Large intestine (tissue), 3 donors: ENCODE results near the gene EHD4. TPM values are rescaled to one million over a fixed set of nuclear protein-coding genes. Genes with fewer than 3 reads are reported as not detected.

Source experiments
- DNase-seq, 2 donors: peaks; one replicate each; pipeline versions ENCODE4 v3.0.0 to v3.0.0-alpha.2; 2013
- H3K27ac ChIP-seq: one replicate; pipeline ENCODE4 v1.5.1; 2013; ENCODE audit warnings: low read length
- H3K27me3 ChIP-seq: 2 replicates; pipeline ENCODE4 v1.6.1; 2013; ENCODE audit warnings: low read length; ENCODE audit not compliant: control insufficient read depth, insufficient read depth
- H3K36me3 ChIP-seq: 2 replicates; pipeline ENCODE4 v1.6.1; 2013; ENCODE audit warnings: low read length; ENCODE audit not compliant: control insufficient read depth, insufficient read depth
- H3K4me1 ChIP-seq: one replicate; pipeline ENCODE4 v1.6.1; 2013; ENCODE audit warnings: low read length; ENCODE audit not compliant: control insufficient read depth, insufficient read depth
- H3K4me3 ChIP-seq: one replicate; pipeline ENCODE4 v1.5.1; 2013; ENCODE audit warnings: low read length
- H3K9me3 ChIP-seq: one replicate; pipeline ENCODE4 v1.6.1; 2013; ENCODE audit warnings: mild to moderate bottlenecking, low read depth, low read length, moderate library complexity; ENCODE audit not compliant: control insufficient read depth
- WGBS: methylation state at CpG from one replicate; pipeline ENCODE4 v1.1.5; 2013; ENCODE audit warnings: low lambda C conversion rate; ENCODE audit not compliant: insufficient coverage; 5-methylcytosine and 5-hydroxymethylcytosine counted together
- polyA plus RNA-seq: library from polyadenylated mRNA; unstranded; fragments of 120-200 nt; gene quantifications from one replicate; pipeline ENCODE4 v1.2.1, GENCODE V29; 2013

EHD4 gene
- polyA plus RNA-seq, 1 donor: 13.1 TPM

DNA sequence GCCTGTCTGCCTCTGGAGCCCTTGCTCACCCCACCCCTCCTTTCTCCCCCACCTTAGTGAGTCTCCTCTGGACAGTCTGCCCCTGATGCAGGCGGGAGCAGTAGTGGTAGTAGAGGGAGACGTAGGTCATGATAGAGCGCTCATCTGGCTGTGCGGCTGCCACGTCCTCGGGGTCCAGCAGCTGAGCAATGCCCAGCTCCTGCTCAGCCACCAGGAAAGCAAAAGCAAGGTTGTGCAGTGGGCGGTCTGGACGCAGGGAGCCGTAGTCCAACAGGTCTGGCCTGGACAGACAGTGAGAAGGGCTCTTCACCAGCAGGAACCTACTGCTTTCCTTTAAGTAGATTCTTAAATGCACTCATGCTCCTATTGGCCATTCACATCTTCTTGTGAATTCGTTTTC lies 85.2 kb downstream of the EHD4 start:
- Histone ChIP-seq H3K27me3 (peaks cover 5% of the 10 kb centered on the region), H3K27ac (no peak overlapping the region), H3K9me3 (peaks cover 2% of the 10 kb centered on the region), H3K4me3 (no peak overlapping the region), H3K36me3 (no peaks in the 10 kb centered on the region), H3K4me1 (peaks cover 7% of the 10 kb centered on the region)
- no CpG with 5 or more reads among the region's 10 CpGs for WGBS
- DNase-seq: no peak

DNA sequence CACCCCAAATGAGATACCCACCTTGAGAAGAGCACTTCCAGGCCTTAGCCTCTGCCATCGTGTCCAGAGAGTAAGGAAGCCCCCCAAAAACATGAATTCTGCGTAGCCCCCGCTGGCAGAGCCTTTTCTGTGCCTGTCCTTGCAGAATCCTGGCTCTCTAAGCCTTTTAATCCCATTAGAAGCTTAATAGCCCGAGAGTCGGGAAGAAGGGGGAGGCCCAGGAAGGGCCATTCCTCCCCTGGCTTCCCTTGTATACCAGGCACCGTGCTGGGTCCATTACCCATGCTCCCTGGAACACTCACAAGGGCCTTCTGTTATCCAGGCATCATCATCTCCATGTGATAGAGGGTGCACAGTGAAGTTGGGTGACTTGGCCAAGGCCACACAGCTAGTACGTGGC lies 85.6 kb downstream of the EHD4 start:
- no peak for DNase-seq
- Histone ChIP-seq H3K36me3 (no peaks in the 10 kb centered on the region), H3K4me3 (no peak overlapping the region), H3K27me3 (peaks cover 5% of the 10 kb centered on the region), H3K27ac (no peak overlapping the region), H3K9me3 (peaks cover 3% of the 10 kb centered on the region), H3K4me1 (peaks cover 7% of the 10 kb centered on the region)
- no CpG with 5 or more reads among the region's 7 CpGs for WGBS

DNA sequence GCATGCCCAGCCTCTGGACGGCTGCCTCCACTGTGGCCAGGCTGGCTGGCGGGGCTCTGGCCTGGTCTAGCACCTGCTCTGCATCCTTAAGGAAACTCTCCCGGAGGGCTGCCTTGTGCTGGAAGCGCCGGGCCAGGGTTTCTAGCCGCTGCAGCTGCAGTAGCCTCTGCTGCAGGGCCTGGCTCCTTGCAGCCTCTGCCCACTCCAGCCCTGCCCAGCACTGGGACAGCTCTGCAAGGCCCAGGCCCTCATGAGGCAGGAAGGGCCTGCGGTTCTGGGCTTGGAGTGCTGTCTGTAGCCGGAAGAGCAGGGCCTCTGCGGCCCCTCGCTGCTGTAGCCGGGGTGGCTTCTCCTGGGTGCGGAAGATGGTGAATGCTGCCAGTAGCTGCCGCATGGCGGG lies 86.5 kb downstream of the EHD4 start:
- no peak for DNase-seq
- Histone ChIP-seq H3K27me3 (peaks cover 13% of the 10 kb centered on the region), H3K9me3 (peaks cover 3% of the 10 kb centered on the region), H3K27ac (no peak overlapping the region), H3K4me3 (no peak overlapping the region), H3K36me3 (no peaks in the 10 kb centered on the region), H3K4me1 (peaks cover 10% of the 10 kb centered on the region)
- WGBS: no CpG with 5 or more reads among the region's 14 CpGs

DNA sequence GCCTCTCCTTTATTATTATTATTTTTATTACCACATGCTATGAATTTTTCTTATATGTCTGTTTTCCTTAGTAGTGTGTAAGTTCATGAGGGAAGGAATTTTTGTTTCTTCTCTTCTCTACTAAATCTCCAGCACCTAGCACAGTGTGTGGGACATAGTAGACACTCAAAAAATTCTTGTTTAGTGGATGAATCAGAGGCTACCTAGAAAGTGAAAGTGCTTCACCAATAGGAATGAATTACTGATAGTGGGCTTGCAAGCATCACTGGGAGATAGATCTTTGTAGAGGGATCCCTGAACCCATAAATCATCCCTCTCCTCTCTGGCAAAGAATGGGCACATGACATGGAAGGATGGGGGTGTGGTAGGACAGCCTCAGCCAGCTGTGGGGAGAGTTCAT lies 87.0 kb downstream of the EHD4 start:
- Histone ChIP-seq H3K4me3 (no peak overlapping the region), H3K36me3 (no peaks in the 10 kb centered on the region), H3K9me3 (peaks cover 3% of the 10 kb centered on the region), H3K4me1 (peaks cover 10% of the 10 kb centered on the region), H3K27ac (no peak overlapping the region), H3K27me3 (peaks cover 14% of the 10 kb centered on the region)
- no peak for DNase-seq

DNA sequence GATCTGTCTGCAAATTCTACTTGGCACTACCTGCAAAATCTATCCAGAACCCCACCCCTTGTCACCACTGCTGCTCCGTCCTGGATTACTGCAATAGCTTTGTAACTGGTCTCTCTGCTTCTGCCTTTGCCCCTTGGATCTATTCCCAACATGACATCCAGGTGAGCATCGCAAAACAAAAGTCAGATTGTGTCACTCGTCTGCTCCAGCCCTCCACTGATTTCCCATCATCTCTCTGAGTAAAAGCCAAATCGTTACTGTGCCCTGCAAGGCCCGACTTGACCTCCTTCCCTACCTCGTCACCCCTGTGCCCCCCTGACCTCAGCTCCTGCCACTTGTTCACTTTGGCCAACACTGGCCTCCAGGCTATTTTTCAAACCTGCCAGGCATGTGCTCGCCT lies 87.9 kb downstream of the EHD4 start:
- Histone ChIP-seq H3K4me3 (no peak overlapping the region), H3K27me3 (peaks cover 14% of the 10 kb centered on the region), H3K4me1 (peaks cover 10% of the 10 kb centered on the region), H3K9me3 (peaks cover 3% of the 10 kb centered on the region), H3K27ac (no peak overlapping the region), H3K36me3 (no peaks in the 10 kb centered on the region)
- DNase-seq: no peak
- WGBS: 100% methylated on average over 1 of the region's 7 CpGs

DNA sequence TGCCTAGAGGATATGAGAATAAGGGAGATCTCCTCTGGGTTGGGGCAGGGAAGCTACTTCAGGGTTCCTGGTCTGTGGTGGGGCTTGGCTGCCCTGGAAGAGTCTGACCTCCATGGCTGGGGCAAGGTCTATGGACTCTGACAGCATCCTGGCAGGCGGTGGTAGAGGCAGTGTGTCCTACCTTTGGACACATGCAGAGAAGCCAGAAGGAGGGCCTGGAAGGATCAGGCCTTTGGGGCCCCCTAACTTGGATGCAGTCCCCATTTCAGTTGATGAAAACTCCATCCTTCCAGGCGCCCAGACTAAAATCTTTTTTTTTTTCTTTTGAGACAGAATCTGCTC lies 88.9 kb downstream of the EHD4 start:
- Histone ChIP-seq H3K4me3 (no peak overlapping the region), H3K27ac (no peak overlapping the region), H3K9me3 (peaks cover 3% of the 10 kb centered on the region), H3K4me1 (peaks cover 10% of the 10 kb centered on the region), H3K36me3 (no peaks in the 10 kb centered on the region), H3K27me3 (peaks cover 14% of the 10 kb centered on the region)
- DNase-seq: no peak
- WGBS: no CpG with 5 or more reads among the region's 2 CpGs

DNA sequence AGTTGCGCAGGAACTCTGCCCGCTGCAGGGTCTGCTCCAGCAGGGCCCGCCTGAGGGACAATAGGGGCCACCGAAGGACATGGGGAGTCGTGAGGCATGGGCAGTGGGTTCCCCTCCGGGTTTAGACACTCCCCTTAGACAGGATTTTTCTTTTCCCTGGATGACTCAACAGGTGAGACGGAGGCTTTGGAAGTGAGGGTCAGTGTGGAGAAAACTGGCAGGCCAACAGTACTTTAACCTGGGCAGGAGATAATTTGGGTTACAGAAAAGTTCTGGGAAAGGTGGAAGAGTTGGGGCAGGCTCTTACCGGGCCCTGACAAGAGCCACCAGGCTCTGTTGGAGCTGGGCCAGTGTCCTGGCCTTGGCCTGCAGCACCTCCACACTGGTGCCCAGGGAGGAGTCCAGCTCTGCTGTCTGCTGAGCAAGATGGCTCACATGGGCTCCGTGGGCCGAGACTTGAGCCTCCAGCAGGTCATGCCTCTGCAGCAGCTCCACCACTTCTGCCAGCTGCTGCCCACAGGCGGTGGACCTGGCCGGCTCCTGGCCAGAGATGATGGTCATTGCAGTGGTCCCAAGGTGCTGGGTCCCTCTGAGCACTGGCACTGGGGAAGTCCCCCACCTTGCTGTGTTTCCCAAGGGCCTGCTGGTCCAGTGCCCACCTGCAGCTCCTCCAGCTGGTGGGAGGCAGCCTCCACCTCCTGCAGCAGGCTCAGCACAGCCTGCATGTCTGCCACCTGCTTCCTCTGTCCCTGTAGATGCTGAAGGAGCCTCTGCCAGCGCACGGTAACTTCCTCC lies 89.5 kb downstream of the EHD4 start:
- Histone ChIP-seq H3K27ac (no peak overlapping the region), H3K36me3 (no peaks in the 10 kb centered on the region), H3K27me3 (peaks cover 14% of the 10 kb centered on the region), H3K4me3 (no peak overlapping the region), H3K9me3 (peaks cover 3% of the 10 kb centered on the region), H3K4me1 (peaks cover 10% of the 10 kb centered on the region)
- DNase-seq: no peak
- WGBS: no CpG with 5 or more reads among the region's 14 CpGs

DNA sequence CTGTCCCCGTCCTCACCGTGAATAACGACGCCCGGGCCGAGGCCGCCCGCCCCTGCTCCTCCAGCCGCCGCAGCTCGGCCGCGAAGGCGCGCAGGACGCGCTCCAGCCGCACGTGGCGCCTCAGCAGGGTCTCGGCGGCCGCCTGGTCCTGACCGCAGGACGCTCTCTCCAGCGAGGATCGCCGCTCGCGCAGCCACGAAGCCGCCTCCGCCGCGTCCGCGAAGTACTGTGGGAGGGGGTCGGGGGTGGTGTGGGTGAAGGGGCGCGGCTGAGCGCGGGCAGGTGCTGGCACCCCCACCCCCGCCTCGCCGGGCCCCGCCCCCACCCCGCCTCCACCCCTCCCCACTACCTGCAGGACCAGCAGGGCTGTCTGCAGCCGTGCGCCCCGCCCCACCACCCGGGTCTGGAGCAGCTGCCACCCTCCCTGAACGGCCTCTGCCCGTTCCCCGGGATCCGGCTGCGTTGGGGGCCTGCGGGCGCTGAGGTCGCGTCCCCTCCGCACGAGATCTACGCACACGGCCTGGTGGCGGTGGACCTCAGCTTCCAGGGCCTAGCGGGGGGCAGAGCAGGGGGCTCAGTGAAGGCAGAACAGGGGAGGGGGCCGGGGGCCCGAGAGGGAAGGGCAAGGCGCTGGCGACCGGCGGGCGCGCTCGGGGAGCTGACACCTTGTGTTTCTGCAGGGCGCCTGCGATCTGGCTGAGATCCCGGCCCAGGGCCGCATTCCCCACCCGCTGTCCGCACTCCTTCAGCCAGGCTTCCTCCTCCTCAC lies 90.3 kb downstream of the EHD4 start:
- H3K4me3 ChIP-seq: peak overlapping the region; percentile 24
- peak in 1 of 2 donors; percentile 43 for DNase-seq
- H3K27me3 ChIP-seq: peaks cover 14% of the 10 kb centered on the region
- H3K9me3 ChIP-seq: peaks cover 3% of the 10 kb centered on the region
- peaks cover 10% of the 10 kb centered on the region for H3K4me1 ChIP-seq
- no peak overlapping the region for H3K27ac ChIP-seq
- H3K36me3 ChIP-seq: no peaks in the 10 kb centered on the region
- no CpG with 5 or more reads among the region's 81 CpGs for WGBS

DNA sequence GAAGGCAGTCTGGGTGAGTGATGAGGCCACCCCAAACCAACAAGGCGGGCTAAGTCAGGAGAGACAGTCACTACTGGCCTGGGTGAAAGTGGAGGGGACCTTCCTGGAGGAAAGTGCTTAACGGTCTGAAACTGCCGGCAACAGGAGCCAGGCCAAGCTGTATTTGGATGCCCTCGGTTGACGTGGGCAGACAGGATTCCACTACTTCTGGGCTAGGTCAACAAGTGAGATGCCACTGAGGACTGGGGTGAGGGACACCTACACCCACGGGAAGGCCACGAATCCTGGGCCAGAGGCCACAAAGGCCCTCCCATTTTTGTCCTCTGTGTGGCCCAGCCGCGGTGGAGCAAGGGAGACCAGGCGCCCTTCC lies 90.8 kb downstream of the EHD4 start:
- H3K27me3 ChIP-seq: peaks cover 14% of the 10 kb centered on the region
- WGBS: no CpG with 5 or more reads among the region's 10 CpGs
- H3K9me3 ChIP-seq: peaks cover 3% of the 10 kb centered on the region
- no peak for DNase-seq
- H3K36me3 ChIP-seq: no peaks in the 10 kb centered on the region
- H3K4me3 ChIP-seq: no peak overlapping the region
- H3K27ac ChIP-seq: no peak overlapping the region
- peaks cover 10% of the 10 kb centered on the region for H3K4me1 ChIP-seq

DNA sequence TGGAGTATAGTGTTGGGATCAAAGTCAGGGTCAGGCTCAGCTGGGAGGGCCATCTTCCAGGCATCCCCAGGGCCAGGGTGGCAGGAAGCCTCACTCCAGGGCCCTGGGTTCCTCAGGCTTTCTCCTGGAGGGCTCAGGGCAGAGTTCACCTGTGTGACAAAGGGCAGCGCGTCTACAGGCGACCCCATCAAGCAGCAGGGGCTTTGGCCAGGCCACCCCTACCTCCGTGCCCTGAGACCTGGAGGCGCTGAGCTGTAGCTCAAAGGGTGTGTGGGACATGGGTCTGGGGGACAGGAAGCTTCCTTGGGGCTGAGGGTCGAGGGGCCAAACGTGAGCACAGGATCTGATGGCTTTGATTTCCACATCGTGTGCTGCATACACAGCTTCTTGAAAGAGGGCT lies 91.3 kb downstream of the EHD4 start:
- H3K4me3 ChIP-seq: no peak overlapping the region
- no CpG with 5 or more reads among the region's 8 CpGs for WGBS

More for the DNA sequence above, 91.3 kb downstream of the EHD4 start:
- Histone ChIP-seq H3K27ac (no peak overlapping the region), H3K36me3 (no peaks in the 10 kb centered on the region), H3K27me3 (peaks cover 14% of the 10 kb centered on the region), H3K4me1 (peaks cover 10% of the 10 kb centered on the region), H3K9me3 (peaks cover 3% of the 10 kb centered on the region)
- DNase-seq: no peak
